HG02938 (cell line): ENCODE data around the gene HMBS.

Experiments used
- ATAC-seq: cut with Tn5 transposase; IDR thresholded peaks from one replicate; pipeline ENCODE4 v1.9.1; 2021; ENCODE audit warnings: mild to moderate bottlenecking, moderate library complexity; ENCODE audit not compliant: unreplicated experiment

The HMBS gene

GRCh38 chr11:119067371-119068222 is 17.1 kb upstream of the HMBS start, which contains the start of gene VPS11:
Gene VPS11 (plus strand): TSS chr11:119067818. CDS start chr11:119067824, 6 bp downstream.
- peak; percentile 85 for ATAC-seq

GRCh38 chr11:119077839-119078238 is 6.8 kb upstream of the HMBS start:
- ATAC-seq, result no peak

- ATAC-seq, result no peak
Observed at GRCh38 chr11:119078675-119079420, 5.8 kb upstream of the HMBS start.

- no peak for ATAC-seq
Observed at GRCh38 chr11:119081682-119082260, 2.9 kb upstream of the HMBS start.

GRCh38 chr11:119085437-119085847 is 761 bp downstream of the HMBS start:
- ATAC-seq, result peak; percentile 18

- no peak for ATAC-seq
Observed at GRCh38 chr11:119087123-119087522, 2.4 kb downstream of the HMBS start.

GRCh38 chr11:119087747-119088241 is 3.1 kb downstream of the HMBS start:
- ATAC-seq, result no peak

- ATAC-seq, result no peak
Observed at GRCh38 chr11:119088406-119088805, 3.7 kb downstream of the HMBS start.

GRCh38 chr11:119089319-119089718 is 4.6 kb downstream of the HMBS start:
- ATAC-seq, result no peak

- no peak for ATAC-seq
Observed at GRCh38 chr11:119091178-119091577, 6.5 kb downstream of the HMBS start.

- ATAC-seq, result no peak
Observed at GRCh38 chr11:119091966-119092879, 7.5 kb downstream of the HMBS start.

GRCh38 chr11:119092880-119093842 is 8.5 kb downstream of the HMBS start:
- no peak for ATAC-seq

GRCh38 chr11:119093942-119094815 is 9.5 kb downstream of the HMBS start:
- ATAC-seq, result peak; percentile 4

GRCh38 chr11:119094816-119095065 is 10.1 kb downstream of the HMBS start:
- ATAC-seq, result peak; percentile 30

- peak; percentile 79 for ATAC-seq
Observed at GRCh38 chr11:119095066-119095880, 10.6 kb downstream of the HMBS start.

- ATAC-seq, result no peak
Observed at GRCh38 chr11:119099711-119100110, 15.0 kb downstream of the HMBS start.

- no peak for ATAC-seq
Observed at GRCh38 chr11:119100246-119100970, 15.7 kb downstream of the HMBS start.
